GM10248 (cell line): Measurements from ENCODE around the gene RPL35.

Source experiments
- CTCF ChIA-PET: fragments of 300-600 bp; sonication (Branson Sonifier 250); formaldehyde crosslinking; extraction: SDS; loops from one replicate; lab custom pipeline; 2021; ENCODE audit warnings: antibody characterized with exemption; lab: Yijun Ruan, JAX
- POLR2A ChIA-PET: fragments of 350-650 bp; sonication (Branson Sonifier 250); formaldehyde crosslinking; extraction: SDS; loops from one replicate; lab custom pipeline; 2020; ENCODE audit warnings: antibody characterized with exemption; lab: Yijun Ruan, JAX
- DNase-seq: peaks from one replicate; pipeline ENCODE4 v3.0.0; 2012; ENCODE audit errors: extremely low spot score
- TF ChIP-seq, protein P1 (sequence below): IDR thresholded peaks from 2 replicates; pipeline ENCODE4 v1.5.1; 2012; ENCODE audit warnings: mild to moderate bottlenecking, low read depth; ENCODE audit errors: extremely low read depth, missing control alignments, control extremely low read depth

The RPL35 gene

DNA sequence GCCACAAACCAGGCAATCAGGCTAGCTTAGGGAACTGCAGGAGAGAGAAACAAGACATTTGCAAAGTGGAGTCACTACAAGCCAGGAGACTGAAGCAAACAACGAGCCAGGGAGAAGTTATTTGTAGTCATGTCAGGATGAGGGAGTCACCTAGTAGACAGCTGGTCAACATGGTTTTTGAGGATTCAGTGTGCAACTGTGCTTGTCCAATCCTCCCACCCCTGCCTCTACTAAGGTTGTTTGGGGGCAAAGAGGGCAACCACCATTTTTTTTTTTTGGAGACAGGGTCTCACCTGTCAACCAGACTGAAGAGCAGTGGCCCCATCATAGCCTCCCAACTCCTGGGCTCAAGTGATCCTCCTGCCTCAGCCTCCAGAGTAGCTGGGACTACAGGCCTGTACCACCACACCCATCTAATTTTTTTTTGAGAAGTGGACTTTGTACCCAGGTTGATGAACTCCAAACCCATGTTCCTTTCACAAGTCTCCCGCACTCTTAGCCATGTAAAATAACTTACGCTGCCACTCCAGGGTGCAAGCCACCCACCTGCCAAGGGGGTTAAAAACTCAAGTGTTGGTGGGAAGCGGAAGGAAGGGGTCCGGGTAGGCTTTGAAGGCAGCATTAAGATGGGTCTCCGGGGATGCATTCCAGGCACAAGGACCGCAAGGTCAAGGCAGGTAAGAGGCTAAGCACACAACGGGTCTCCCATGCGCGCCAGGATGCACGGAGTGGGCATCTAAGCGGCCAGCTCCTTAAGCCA is 995 bp downstream of the RPL35 start:
- DNase-seq: no peak
- CTCF ChIA-PET: interaction anchor here (0.6 to 26.0 kb wide), 6 partner anchors 9 to 87 kb away, joined by 3 to 814 read pairs (median 8); partner anchors contain the start of genes NR6A1, OLFML2A and WDR38
- POLR2A ChIA-PET: interaction anchor here (0.6 to 1.9 kb wide), 5 partner anchors 18 to 408 kb away, joined by 4 to 15 read pairs (median 4); no protein-coding TSS in a partner anchor
- TF ChIP-seq, protein P1, sequence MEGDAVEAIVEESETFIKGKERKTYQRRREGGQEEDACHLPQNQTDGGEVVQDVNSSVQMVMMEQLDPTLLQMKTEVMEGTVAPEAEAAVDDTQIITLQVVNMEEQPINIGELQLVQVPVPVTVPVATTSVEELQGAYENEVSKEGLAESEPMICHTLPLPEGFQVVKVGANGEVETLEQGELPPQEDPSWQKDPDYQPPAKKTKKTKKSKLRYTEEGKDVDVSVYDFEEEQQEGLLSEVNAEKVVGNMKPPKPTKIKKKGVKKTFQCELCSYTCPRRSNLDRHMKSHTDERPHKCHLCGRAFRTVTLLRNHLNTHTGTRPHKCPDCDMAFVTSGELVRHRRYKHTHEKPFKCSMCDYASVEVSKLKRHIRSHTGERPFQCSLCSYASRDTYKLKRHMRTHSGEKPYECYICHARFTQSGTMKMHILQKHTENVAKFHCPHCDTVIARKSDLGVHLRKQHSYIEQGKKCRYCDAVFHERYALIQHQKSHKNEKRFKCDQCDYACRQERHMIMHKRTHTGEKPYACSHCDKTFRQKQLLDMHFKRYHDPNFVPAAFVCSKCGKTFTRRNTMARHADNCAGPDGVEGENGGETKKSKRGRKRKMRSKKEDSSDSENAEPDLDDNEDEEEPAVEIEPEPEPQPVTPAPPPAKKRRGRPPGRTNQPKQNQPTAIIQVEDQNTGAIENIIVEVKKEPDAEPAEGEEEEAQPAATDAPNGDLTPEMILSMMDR: no peak

DNA sequence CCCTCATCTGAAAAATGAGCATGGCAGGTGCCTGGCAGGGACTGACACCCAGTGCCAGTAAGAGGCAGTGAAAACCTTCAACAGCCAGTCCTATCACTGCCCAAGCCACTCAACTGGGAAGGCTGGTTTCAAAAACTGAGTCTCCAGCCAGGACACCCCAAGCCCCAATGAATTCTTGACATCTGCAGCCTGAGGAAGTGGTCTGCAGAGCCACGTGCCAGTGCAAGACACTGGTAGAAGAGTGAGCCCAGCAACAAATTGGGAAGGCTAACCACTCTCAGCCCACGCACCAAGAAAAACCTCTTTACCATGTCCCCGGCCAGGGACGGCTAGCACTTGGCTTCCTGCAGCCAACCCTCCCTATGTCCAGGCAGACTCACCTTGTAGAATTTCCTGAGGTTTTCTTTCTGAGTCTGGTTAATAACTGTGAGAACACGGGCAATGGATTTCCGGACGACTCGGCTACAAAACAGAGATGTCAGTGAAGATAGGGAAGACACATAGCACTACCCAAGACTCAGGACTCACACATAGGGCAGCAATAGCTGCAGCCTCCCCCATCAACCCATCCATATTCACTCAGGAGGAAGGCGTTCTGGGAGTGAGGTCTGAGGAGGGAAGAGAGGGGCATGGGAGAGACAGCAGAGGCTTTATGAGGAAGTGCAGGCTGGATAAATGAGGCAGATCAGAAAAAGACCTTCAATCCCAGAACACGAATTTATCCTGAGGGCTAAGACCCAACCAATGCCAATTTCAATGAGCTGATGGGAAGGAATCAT is 1.8 kb downstream of the RPL35 start:
- TF ChIP-seq, protein P1: no peak
- ChIA-PET CTCF (interaction anchor here (1.7 to 26.0 kb wide), 3 partner anchors 8 to 86 kb away, joined by 4 to 814 read pairs (median 173); partner anchors contain the start of genes NR6A1, OLFML2A and WDR38), POLR2A (interaction anchor here (1.9 kb wide), 1 partner anchor 18 kb away, joined by 4 read pairs; no protein-coding TSS in a partner anchor)

DNA sequence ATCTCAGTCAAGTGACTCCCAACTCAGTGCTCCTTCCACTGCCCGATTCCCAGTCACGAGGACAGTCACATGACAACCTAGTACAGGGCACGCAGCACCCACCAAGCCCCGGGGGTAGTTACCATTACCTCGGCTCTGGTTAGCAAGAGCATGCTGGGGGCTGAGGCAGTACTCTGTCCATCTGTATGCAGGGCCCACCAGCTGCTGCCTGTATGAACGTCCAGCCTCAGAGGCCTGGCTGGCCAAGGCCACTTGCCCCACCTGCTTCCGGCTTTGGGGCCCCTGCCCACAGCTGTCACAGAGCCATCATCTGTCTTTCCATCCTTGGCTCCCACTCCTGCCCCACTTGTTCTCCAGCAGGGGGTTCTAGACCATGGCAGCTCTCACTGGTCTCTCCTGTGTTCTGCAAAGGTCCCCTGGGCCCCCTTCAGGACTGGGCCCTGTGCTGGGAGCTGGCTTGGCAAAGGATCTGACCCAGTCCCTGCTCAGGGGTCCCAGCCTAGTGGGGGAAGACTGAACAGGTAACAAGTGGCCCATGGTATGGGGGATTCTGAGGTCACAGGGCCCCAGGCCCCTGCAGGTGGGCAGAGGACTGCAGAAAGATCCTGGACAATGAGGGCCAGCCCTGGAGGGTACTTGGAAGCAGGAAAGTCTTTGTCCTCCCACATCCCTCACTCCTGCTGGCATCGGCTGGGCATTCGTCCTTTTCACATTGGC is 3.3 kb downstream of the RPL35 start:
- CTCF ChIA-PET: interaction anchor here (0.9 to 26.0 kb wide), 4 partner anchors 26 to 97 kb away, joined by 3 to 814 read pairs (median 3); partner anchors contain the start of genes NR6A1 and OLFML2A

More for the DNA sequence above, 1.8 kb downstream of the RPL35 start:
- DNase-seq: no peak

DNA sequence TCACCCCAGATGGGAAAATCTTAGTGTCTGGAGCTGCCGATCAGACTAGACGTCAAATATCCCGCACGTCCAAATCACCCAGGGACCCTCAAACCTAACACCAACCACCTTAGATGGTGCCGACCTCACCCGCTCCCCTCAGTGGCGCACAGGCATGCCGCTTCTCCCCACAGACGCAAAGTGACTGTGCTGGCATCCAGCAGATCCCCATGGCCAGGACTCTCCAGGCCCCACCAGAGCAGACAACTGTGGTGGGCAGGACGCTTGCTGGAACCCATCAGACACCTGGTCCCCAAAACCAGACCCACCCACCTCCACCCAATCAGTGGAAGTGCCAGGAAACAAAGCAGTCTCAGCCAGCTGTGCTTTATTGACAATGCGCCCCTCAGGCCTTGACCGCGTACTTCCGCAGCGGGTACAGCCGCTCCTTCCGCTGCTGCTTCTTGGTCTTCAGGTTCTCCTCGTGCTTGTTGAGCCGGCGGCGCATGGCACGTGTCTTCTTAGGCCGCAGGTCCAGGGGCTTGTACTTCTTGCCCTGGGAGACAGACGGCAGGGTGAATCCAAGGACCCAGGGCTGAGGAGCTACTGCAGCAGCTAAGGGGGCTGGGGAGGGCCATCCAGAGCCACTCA is 4.1 kb downstream of the RPL35 start:
- CTCF ChIA-PET: interaction anchor here (1.7 to 26.0 kb wide), 2 partner anchors 36 to 83 kb away, joined by 4 to 814 read pairs; partner anchors contain the start of genes NR6A1 and OLFML2A
- TF ChIP-seq, protein P1: no peak
- POLR2A ChIA-PET: interaction anchor here (0.7 to 1.4 kb wide), 2 partner anchors 15 kb away, joined by 3 to 5 read pairs; no protein-coding TSS in a partner anchor
- DNase-seq: no peak

More for the DNA sequence above, 3.3 kb downstream of the RPL35 start:
- TF ChIP-seq, protein P1: no peak
- POLR2A ChIA-PET: interaction anchor here (0.7 kb wide), 1 partner anchor 14 kb away, joined by 3 read pairs; no protein-coding TSS in a partner anchor
- DNase-seq: no peak

DNA sequence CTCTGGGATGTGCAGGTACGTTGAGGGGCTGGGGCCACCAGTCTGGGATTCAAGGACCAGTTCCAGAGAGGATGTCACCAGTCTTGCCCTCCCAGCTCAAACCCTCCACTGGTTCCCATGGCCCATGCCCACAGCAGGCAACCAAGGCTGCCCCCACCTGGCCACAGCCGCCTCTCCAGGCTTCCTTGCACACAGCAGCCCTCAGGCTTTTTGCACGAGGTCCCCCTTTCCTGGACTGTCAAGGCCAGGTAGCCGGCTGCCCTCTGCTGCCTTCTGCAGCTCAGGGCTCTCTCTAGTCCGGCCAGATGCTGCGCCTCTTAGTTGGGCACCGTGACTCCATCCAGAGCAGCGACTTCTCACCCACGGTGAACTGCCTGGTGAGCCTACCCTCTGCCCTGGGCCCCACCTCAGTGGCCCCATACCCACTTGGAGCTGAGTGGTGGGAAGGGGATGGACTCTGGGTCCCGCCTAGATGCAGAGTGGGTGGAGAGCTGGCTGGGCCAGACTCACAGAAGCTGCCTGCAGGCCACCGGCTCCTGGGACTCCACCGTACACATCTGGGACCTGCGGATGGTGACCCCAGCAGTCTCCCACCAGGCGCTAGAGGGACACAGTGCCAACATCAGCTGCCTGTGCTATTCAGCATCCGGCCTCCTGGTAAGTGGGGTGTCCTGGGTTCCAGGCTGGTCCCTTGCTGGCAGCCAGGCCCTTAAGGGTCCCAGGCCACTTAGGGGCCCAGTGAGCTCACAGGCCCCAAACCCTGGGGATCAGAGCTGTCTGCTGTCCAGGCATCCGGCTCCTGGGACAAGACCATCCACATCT is 5.6 kb downstream of the RPL35 start:
- POLR2A ChIA-PET: interaction anchor here (0.6 to 2.4 kb wide), 5 partner anchors 11 to 86 kb away, joined by 3 to 10 read pairs (median 5); partner anchors contain the start of gene NR6A1
- TF ChIP-seq, protein P1: peak; percentile 54
- CTCF ChIA-PET: interaction anchor here (0.9 to 26.0 kb wide), 7 partner anchors 12 to 92 kb away, joined by 3 to 814 read pairs (median 62); partner anchors contain the start of genes ARPC5L, NR6A1, OLFML2A and RPL35
- no peak for DNase-seq
